ENCODE data around the gene DIAPH3. TPM values are rescaled to one million over a fixed set of nuclear protein-coding genes. Genes with fewer than 3 reads are reported as not detected.

The DIAPH3 gene
- polyA plus RNA-seq, 3 donors = 0.04 to 0.09 TPM; not detected in 1

DNA sequence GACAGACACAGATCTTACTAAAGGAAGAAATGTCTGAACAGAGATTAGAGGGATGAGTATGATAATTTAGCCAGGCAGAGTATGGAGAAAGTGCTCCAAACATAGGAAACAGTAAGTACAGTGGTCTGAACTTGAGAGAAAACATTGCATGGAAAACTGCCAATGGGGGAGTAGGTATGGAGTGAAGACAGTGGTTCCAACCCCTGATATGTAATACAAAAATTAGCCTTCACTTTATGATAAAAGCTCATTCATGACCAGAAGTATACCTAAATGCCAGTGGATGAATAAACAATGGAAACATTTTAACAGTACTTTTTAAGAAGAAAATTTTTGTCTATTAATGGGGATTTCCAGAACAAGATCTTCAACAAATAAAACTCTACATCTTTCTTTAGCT, 334.0 kb downstream of the DIAPH3 start:
- no peak overlapping the region for H3K27ac Mint-ChIP-seq
- intact Hi-C loops (cut with micrococcal nuclease) = no loop called here

DNA sequence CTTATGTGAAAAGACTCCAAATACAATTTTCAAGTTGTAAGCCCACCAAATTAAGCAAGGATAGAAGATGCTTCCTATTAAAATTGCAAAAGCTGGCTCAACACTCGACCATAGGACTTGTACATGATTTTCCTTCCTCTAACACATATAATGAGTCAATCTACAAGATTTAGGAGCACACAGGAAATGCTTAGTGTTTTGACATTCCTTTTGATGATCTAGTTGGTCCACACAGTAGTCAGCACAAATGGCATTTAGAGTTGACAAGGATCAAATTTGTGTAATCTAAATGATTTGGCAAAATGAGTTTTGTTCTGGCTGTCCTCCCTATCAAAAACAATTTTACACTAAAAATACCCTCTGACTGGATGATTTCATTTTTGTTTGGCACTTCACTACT, 340.2 kb downstream of the DIAPH3 start:
- H3K4me1 Mint-ChIP-seq = no peaks in the 10 kb centered on the region
- Histone ChIP-seq H3K27ac (ENCODE audit: low read depth in 1 of 2, low read length in 2 of 2) (no peak overlapping the region), H3K4me3 (replicated peaks in 1 of 3; ENCODE audit: low read depth in 2 of 3, low read length in 3 of 3) (no peak overlapping the region), H3K27me3 (ENCODE audit: control insufficient read depth in 2 of 2, insufficient read depth in 2 of 2, low read length in 2 of 2) (no peaks in the 10 kb centered on the region), H3K4me1 (ENCODE audit: control insufficient read depth in 1 of 2, insufficient read depth in 2 of 2, low read length in 2 of 2) (no peaks in the 10 kb centered on the region), H2AFZ (ENCODE audit: insufficient read depth, low read depth, low read length, poor library complexity, severe bottlenecking) (no peak overlapping the region), H4K20me1 (ENCODE audit: insufficient read depth, low read length) (no peaks in the 10 kb centered on the region), H3K9ac (ENCODE audit: insufficient read depth, low read length, poor library complexity, severe bottlenecking) (no peak overlapping the region), H3K79me2 (ENCODE audit: insufficient read depth, low read length) (no peaks in the 10 kb centered on the region), H3K36me3 (replicated peaks in 1 of 2; ENCODE audit: control insufficient read depth in 1 of 2, insufficient read depth in 2 of 2, low read length in 2 of 2) (no peaks in the 10 kb centered on the region), H3K4me2 (replicated peaks; ENCODE audit: extremely low read depth, low read length, poor library complexity, severe bottlenecking) (no peak overlapping the region), H3K9me3 (replicated peaks in 1 of 2; ENCODE audit: control insufficient read depth in 1 of 2, insufficient read depth in 1 of 2, low read length in 2 of 2) (no peaks in the 10 kb centered on the region)
- no CpG with 5 or more reads among the region's 1 CpG for WGBS (ENCODE audit: insufficient coverage)
- no peak overlapping the region for H3K4me3 Mint-ChIP-seq
- DNase-seq = no peak
- H3K36me3 Mint-ChIP-seq = peaks cover 0 to 3% of the 10 kb centered on the region in 2 donors
- no peaks in the 10 kb centered on the region for H3K27me3 Mint-ChIP-seq (ENCODE audit: low read depth in 3 of 3)
- TF ChIP-seq, protein P1, sequence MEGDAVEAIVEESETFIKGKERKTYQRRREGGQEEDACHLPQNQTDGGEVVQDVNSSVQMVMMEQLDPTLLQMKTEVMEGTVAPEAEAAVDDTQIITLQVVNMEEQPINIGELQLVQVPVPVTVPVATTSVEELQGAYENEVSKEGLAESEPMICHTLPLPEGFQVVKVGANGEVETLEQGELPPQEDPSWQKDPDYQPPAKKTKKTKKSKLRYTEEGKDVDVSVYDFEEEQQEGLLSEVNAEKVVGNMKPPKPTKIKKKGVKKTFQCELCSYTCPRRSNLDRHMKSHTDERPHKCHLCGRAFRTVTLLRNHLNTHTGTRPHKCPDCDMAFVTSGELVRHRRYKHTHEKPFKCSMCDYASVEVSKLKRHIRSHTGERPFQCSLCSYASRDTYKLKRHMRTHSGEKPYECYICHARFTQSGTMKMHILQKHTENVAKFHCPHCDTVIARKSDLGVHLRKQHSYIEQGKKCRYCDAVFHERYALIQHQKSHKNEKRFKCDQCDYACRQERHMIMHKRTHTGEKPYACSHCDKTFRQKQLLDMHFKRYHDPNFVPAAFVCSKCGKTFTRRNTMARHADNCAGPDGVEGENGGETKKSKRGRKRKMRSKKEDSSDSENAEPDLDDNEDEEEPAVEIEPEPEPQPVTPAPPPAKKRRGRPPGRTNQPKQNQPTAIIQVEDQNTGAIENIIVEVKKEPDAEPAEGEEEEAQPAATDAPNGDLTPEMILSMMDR (IDR thresholded peaks at IDR 0.05) = no peak
- intact Hi-C loops (cut with micrococcal nuclease) = no loop called here
- no peak overlapping the region for H3K27ac Mint-ChIP-seq
- peaks cover 0 to 1% (median 0%) of the 10 kb centered on the region in 7 donors for H3K9me3 Mint-ChIP-seq

More for the DNA sequence above, 334.0 kb downstream of the DIAPH3 start:
- Mint-ChIP-seq H3K9me3 (peaks cover 0 to 1% (median 0%) of the 10 kb centered on the region in 7 donors), H3K4me1 (no peaks in the 10 kb centered on the region), H3K27me3 (ENCODE audit: low read depth in 3 of 3) (no peaks in the 10 kb centered on the region), H3K36me3 (peaks cover 0 to 3% of the 10 kb centered on the region in 2 donors), H3K4me3 (no peak overlapping the region)
- TF ChIP-seq, protein P1 (IDR thresholded peaks at IDR 0.05) = no peak
- H3K27me3 ChIP-seq (ENCODE audit: control insufficient read depth in 2 of 2, insufficient read depth in 2 of 2, low read length in 2 of 2) = no peaks in the 10 kb centered on the region
- H3K9me3 ChIP-seq (replicated peaks in 1 of 2; ENCODE audit: control insufficient read depth in 1 of 2, insufficient read depth in 1 of 2, low read length in 2 of 2) = no peaks in the 10 kb centered on the region
- H3K4me1 ChIP-seq (ENCODE audit: control insufficient read depth in 1 of 2, insufficient read depth in 2 of 2, low read length in 2 of 2) = no peaks in the 10 kb centered on the region
- no peak overlapping the region for H3K9ac ChIP-seq (ENCODE audit: insufficient read depth, low read length, poor library complexity, severe bottlenecking)
- no peak overlapping the region for H2AFZ ChIP-seq (ENCODE audit: insufficient read depth, low read depth, low read length, poor library complexity, severe bottlenecking)
- H3K36me3 ChIP-seq (replicated peaks in 1 of 2; ENCODE audit: control insufficient read depth in 1 of 2, insufficient read depth in 2 of 2, low read length in 2 of 2) = no peaks in the 10 kb centered on the region
- no peak for DNase-seq
- no peak overlapping the region for H3K4me3 ChIP-seq (replicated peaks in 1 of 3; ENCODE audit: low read depth in 2 of 3, low read length in 3 of 3)
- H3K27ac ChIP-seq (ENCODE audit: low read depth in 1 of 2, low read length in 2 of 2) = no peak overlapping the region
- no peaks in the 10 kb centered on the region for H4K20me1 ChIP-seq (ENCODE audit: insufficient read depth, low read length)
- H3K4me2 ChIP-seq (replicated peaks; ENCODE audit: extremely low read depth, low read length, poor library complexity, severe bottlenecking) = no peak overlapping the region
- no peaks in the 10 kb centered on the region for H3K79me2 ChIP-seq (ENCODE audit: insufficient read depth, low read length)

Data from CD14-positive monocyte (primary cell).